Ascending aorta (tissue), 2 donors: ENCODE results near the gene FMO5. TPM values are rescaled to one million over a fixed set of nuclear protein-coding genes. Genes with fewer than 3 reads are reported as not detected.

ENCODE experiments used
- DNase-seq, 2 donors: peaks; one replicate each; pipeline ENCODE4 v3.0.0-alpha.2; 2019; ENCODE audit warnings: low spot score in 2 of 2
- H3K27ac ChIP-seq, 2 donors: fragments of 200-600 bp; sonication (generic); one replicate each; pipeline ENCODE4 v1.5.1; 2016 to 2017; ENCODE audit warnings: mild to moderate bottlenecking in 1 of 2
- H3K27me3 ChIP-seq: fragments of 200-600 bp; sonication (generic); one replicate; pipeline ENCODE4 v1.5.1; 2017
- H3K36me3 ChIP-seq, 2 donors: fragments of 200-600 bp; sonication (generic); one replicate each; pipeline ENCODE4 v1.5.1; 2016
- H3K4me1 ChIP-seq, 2 donors: fragments of 200-600 bp; sonication (generic); one replicate each; pipeline ENCODE4 v1.5.1; 2016 to 2017; ENCODE audit warnings: mild to moderate bottlenecking in 1 of 2
- H3K4me3 ChIP-seq, 2 donors: fragments of 200-600 bp; sonication (generic); one replicate each; pipeline ENCODE4 v1.5.1; 2016 to 2017; ENCODE audit warnings: mild to moderate bottlenecking in 1 of 2
- H3K9me3 ChIP-seq, 2 donors: fragments of 200-600 bp; sonication (generic); one replicate each; pipeline ENCODE4 v1.5.1; 2016
- CTCF ChIP-seq, 3 experiments: fragments of 200-600 bp in 2 of 3; fragments of 450-650 bp in 1 of 3; sonication (generic) in 2 of 3; IDR thresholded peaks; one replicate each; pipeline ENCODE4 v1.5.1; 2016 to 2019; ENCODE audit warnings: antibody characterized with exemption in 3 of 3, mild to moderate bottlenecking in 1 of 3, moderate library complexity in 1 of 3
- intact Hi-C: fragments of 100-400 bp; cut with DNase I; formaldehyde crosslinking; loops from one replicate; pipeline ENCODE4 v1.15.1; 2023
- total RNA-seq: library from RNA; depleted of rRNA; stranded (reverse); fragments of >200 nt; gene quantifications from one replicate; pipeline ENCODE4 v1.1.0, GENCODE V29; 2016

The FMO5 gene
- total RNA-seq, 1 donor from 2014 or later, result 19.6 TPM

GRCh38 chr1:147266381-147266780 lies 41.2 kb upstream of the FMO5 start:
- H3K27ac ChIP-seq, result no peak overlapping the region
- DNase-seq, result no peak
- peaks cover 59 to 82% of the 10 kb centered on the region in 2 donors for H3K36me3 ChIP-seq
- no peak overlapping the region for H3K4me3 ChIP-seq
- no peaks in the 10 kb centered on the region for H3K9me3 ChIP-seq
- intact Hi-C loops, result no loop called here
- no peaks in the 10 kb centered on the region for H3K4me1 ChIP-seq
- no peaks in the 10 kb centered on the region for H3K27me3 ChIP-seq
- no peak for TF ChIP-seq CTCF (IDR thresholded peaks at IDR 0.05)

GRCh38 chr1:147264158-147264768 lies 39.1 kb upstream of the FMO5 start:
- intact Hi-C loops, result no loop called here
- no peak for DNase-seq
- peaks cover 69 to 85% of the 10 kb centered on the region in 2 donors for H3K36me3 ChIP-seq
- no peaks in the 10 kb centered on the region for H3K9me3 ChIP-seq
- no peak for TF ChIP-seq CTCF (IDR thresholded peaks at IDR 0.05)
- no peak overlapping the region for H3K27ac ChIP-seq
- no peak overlapping the region for H3K4me3 ChIP-seq
- no peaks in the 10 kb centered on the region for H3K4me1 ChIP-seq
- H3K27me3 ChIP-seq, result no peaks in the 10 kb centered on the region

- Histone ChIP-seq H3K4me1 (no peaks in the 10 kb centered on the region), H3K27ac (no peak overlapping the region), H3K4me3 (no peak overlapping the region), H3K27me3 (no peaks in the 10 kb centered on the region), H3K9me3 (no peaks in the 10 kb centered on the region), H3K36me3 (peaks cover 52 to 72% of the 10 kb centered on the region in 2 donors)
- no peak for DNase-seq
- TF ChIP-seq CTCF (IDR thresholded peaks at IDR 0.05), result no peak
- intact Hi-C loops, result no loop called here
Measured at GRCh38 chr1:147260956-147261355, 35.8 kb upstream of the FMO5 start.

GRCh38 chr1:147252540-147252939 lies 27.4 kb upstream of the FMO5 start:
- Histone ChIP-seq H3K4me3 (no peak overlapping the region), H3K27me3 (no peaks in the 10 kb centered on the region), H3K9me3 (no peaks in the 10 kb centered on the region), H3K27ac (no peak overlapping the region), H3K36me3 (peaks cover 11 to 22% of the 10 kb centered on the region in 2 donors), H3K4me1 (peaks cover 0 to 4% of the 10 kb centered on the region in 2 donors)
- no peak for DNase-seq
- no peak for TF ChIP-seq CTCF (IDR thresholded peaks at IDR 0.05)
- intact Hi-C loops, result no loop called here

- no peaks in the 10 kb centered on the region for H3K27me3 ChIP-seq
- DNase-seq, result no peak
- TF ChIP-seq CTCF (IDR thresholded peaks at IDR 0.05), result no peak
- H3K9me3 ChIP-seq, result no peaks in the 10 kb centered on the region
- peaks cover 2 to 3% of the 10 kb centered on the region in 2 donors for H3K36me3 ChIP-seq
- H3K4me3 ChIP-seq, result no peak overlapping the region
- intact Hi-C loops, result no loop called here
- H3K4me1 ChIP-seq, result peaks cover 0 to 7% of the 10 kb centered on the region in 2 donors
- H3K27ac ChIP-seq, result no peak overlapping the region
Measured at GRCh38 chr1:147247656-147248238, 22.6 kb upstream of the FMO5 start.
